Endothelial cell (in vitro differentiated cells): ENCODE measurements around the gene LRRC10B. TPM values are rescaled to one million over a fixed set of nuclear protein-coding genes. Genes with fewer than 3 reads are reported as not detected.

Source experiments
- DNase-seq: peaks from one replicate; pipeline ENCODE4 v3.0.0; 2021; ENCODE audit warnings: low spot score
- H3K27ac Mint-ChIP-seq: one replicate; pipeline ENCODE4 v1.8.0; 2021; ENCODE audit warnings: mixed read lengths, inconsistent platforms; ENCODE audit not compliant: unreplicated experiment
- H3K27me3 Mint-ChIP-seq: one replicate; pipeline ENCODE4 v1.8.0; 2021; ENCODE audit warnings: mild to moderate bottlenecking, moderate library complexity, mixed read lengths, inconsistent platforms; ENCODE audit not compliant: unreplicated experiment
- H3K36me3 Mint-ChIP-seq: one replicate; pipeline ENCODE4 v1.8.0; 2021; ENCODE audit warnings: mild to moderate bottlenecking, low read depth, mixed read lengths, inconsistent platforms; ENCODE audit not compliant: unreplicated experiment
- H3K4me1 Mint-ChIP-seq: one replicate; pipeline ENCODE4 v1.8.0; 2021; ENCODE audit warnings: mild to moderate bottlenecking, mixed read lengths, inconsistent platforms; ENCODE audit not compliant: unreplicated experiment
- H3K4me3 Mint-ChIP-seq: one replicate; pipeline ENCODE4 v1.8.0; 2021; ENCODE audit warnings: mild to moderate bottlenecking, mixed read lengths, inconsistent platforms; ENCODE audit not compliant: unreplicated experiment
- H3K9me3 Mint-ChIP-seq: one replicate; pipeline ENCODE4 v1.8.0; 2021; ENCODE audit warnings: mixed read lengths, inconsistent platforms; ENCODE audit not compliant: unreplicated experiment
- total RNA-seq: library from RNA; stranded (reverse); fragmentation: NEBNext Ultra II Directional; extraction: Animal tissue kit (Norgen Biotek cat#: 25700); gene quantifications from one replicate; pipeline ENCODE4 v1.2.1, GENCODE V29; 2021; ENCODE audit not compliant: unreplicated experiment
- TF ChIP-seq, protein P1 (sequence below): fragments of 200-600 bp; sonication (generic); IDR thresholded peaks from one replicate; pipeline ENCODE4 v1.5.0; 2021; ENCODE audit warnings: antibody characterized with exemption; ENCODE audit not compliant: unreplicated experiment

The LRRC10B gene
- total RNA-seq, 1 donor from 2014 or later = 0.13 TPM

DNA sequence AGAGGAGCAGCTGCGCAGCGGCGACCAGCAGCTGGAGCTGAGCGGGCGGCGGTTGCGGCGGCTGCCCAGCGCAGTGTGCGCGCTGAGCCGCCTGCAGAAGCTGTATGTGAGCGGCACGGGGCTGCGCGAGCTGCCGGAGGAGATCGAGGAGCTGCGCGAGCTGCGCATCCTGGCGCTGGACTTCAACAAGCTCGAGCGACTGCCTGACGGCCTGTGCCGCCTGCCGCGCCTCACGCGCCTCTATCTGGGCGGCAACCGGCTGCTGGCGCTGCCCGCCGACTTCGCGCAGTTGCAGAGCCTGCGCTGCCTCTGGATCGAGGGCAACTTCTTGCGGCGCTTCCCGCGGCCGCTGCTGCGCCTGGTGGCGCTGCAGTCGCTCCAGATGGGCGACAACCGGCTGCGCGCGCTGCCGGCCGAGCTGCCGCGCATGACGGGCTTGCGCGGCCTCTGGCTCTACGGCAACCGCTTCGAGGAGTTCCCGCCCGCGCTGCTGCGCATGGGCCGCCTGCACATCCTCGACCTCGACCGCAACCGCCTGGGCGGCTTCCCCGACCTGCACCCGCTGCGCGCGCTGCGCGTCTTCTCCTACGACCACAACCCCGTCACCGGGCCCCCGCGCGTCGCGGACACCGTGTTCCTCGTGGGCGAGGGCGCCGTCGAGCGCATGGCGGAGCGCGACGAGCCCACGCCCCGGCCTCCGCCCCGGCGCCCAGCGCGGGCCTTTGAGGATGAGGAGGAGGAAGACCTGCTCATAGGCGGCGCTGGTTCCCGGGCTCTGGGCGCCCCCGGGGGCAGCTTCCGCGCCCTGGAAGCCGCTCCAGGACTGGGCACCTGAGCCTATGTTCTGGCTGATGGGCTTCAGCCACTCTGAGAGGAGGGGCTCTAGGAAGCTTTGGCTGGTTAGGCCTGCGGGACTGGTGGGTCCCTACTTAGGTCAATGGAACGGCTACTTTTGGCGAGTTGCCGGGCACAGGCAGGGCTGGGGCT lies 787 bp downstream of the LRRC10B start:
- peak; percentile 75 for DNase-seq
- H3K36me3 Mint-ChIP-seq = peaks cover 4% of the 10 kb centered on the region
- H3K4me1 Mint-ChIP-seq = peaks cover 12% of the 10 kb centered on the region
- TF ChIP-seq, protein P1, sequence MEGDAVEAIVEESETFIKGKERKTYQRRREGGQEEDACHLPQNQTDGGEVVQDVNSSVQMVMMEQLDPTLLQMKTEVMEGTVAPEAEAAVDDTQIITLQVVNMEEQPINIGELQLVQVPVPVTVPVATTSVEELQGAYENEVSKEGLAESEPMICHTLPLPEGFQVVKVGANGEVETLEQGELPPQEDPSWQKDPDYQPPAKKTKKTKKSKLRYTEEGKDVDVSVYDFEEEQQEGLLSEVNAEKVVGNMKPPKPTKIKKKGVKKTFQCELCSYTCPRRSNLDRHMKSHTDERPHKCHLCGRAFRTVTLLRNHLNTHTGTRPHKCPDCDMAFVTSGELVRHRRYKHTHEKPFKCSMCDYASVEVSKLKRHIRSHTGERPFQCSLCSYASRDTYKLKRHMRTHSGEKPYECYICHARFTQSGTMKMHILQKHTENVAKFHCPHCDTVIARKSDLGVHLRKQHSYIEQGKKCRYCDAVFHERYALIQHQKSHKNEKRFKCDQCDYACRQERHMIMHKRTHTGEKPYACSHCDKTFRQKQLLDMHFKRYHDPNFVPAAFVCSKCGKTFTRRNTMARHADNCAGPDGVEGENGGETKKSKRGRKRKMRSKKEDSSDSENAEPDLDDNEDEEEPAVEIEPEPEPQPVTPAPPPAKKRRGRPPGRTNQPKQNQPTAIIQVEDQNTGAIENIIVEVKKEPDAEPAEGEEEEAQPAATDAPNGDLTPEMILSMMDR = peak; percentile 48
- H3K9me3 Mint-ChIP-seq = no peaks in the 10 kb centered on the region
- peaks cover 21% of the 10 kb centered on the region for H3K27me3 Mint-ChIP-seq
- no peak overlapping the region for H3K4me3 Mint-ChIP-seq
- no peak overlapping the region for H3K27ac Mint-ChIP-seq

DNA sequence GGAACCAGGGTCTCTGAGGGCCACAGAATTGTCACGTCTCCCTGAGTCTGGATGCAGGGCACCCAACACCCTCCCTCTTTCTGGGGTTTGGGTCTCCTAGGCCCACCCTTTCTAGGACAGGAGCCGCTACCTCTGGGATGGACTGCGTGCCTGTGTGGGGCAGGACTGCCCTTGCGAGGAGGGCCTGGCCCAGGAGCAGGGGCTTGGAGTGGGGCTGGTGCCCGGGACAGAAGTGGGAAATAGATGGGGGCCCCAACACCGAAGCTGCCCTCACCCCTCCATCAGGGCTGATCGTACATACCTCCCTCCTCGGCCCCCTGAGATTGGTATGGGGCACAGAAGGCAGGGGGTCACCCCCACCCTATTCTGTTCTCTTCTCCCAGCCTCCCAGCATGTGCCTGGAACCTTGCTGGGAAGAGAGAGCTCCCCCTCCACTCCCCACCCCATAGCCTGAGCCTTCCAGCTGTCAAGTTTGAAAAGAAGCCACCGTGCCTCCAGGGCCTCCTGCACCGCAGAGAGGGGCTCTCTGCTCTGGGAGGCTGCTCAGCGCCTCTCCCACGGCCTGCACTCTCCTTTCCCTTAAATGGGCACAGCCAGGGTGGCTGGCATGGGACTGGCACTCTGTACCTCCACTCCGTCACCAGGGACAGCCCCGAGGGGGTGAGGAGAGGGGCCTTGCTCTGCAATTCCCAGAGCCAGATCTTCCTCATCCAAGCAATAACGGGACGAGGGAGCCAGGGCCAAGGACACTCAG lies 1.8 kb downstream of the LRRC10B start:
- no peak for DNase-seq
- peaks cover 12% of the 10 kb centered on the region for H3K4me1 Mint-ChIP-seq
- no peak overlapping the region for H3K4me3 Mint-ChIP-seq
- H3K9me3 Mint-ChIP-seq = no peaks in the 10 kb centered on the region
- H3K27ac Mint-ChIP-seq = no peak overlapping the region
- TF ChIP-seq, protein P1 = no peak
- peaks cover 4% of the 10 kb centered on the region for H3K36me3 Mint-ChIP-seq
- H3K27me3 Mint-ChIP-seq = peaks cover 21% of the 10 kb centered on the region

DNA sequence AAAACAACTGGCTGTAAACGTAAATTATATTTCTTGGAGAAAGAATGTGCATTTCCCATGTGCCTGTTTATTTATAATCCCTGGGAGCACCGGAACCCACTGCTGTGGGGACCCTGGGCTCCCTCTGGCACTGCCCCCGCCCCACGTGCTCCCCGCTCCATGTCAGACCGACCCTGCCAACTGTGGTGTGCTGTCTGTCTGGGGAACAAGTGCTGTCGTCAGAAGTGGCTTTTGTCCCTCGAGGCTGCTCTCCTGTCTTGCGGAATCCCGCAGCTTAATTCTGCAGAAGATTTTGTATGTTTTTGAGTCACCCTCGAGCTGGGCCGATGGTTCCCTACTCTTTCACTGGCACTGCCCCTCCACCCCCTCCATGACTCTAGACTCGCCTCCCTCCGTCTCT lies 2.4 kb downstream of the LRRC10B start:
- no peak for DNase-seq
- Mint-ChIP-seq H3K27me3 (peaks cover 21% of the 10 kb centered on the region), H3K27ac (no peak overlapping the region), H3K36me3 (peaks cover 4% of the 10 kb centered on the region), H3K4me1 (peaks cover 12% of the 10 kb centered on the region), H3K4me3 (no peak overlapping the region), H3K9me3 (no peaks in the 10 kb centered on the region)
- TF ChIP-seq, protein P1 = no peak

DNA sequence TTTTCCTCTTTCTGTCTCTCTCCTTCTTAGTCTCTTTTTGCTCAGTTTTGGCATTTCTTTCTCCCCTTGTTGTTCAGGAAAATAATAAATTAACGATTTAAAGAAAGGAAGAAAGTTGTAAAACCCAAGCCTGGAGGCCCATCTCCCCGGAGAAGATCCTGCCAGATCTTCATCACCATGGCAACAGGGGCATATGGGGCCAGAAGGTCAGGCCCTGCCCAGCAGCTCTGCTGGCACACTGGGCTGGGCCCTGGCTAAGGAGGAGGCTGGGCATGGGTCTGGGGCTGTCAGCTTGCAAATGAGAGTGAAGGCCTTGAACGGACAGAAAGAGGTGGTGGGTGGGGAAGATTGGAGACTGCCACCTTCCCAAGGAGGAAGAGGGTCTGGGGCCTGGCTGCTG lies 2.8 kb downstream of the LRRC10B start:
- H3K4me3 Mint-ChIP-seq = no peak overlapping the region
- peaks cover 20% of the 10 kb centered on the region for H3K27me3 Mint-ChIP-seq
- H3K27ac Mint-ChIP-seq = no peak overlapping the region
- peaks cover 8% of the 10 kb centered on the region for H3K4me1 Mint-ChIP-seq
- no peaks in the 10 kb centered on the region for H3K9me3 Mint-ChIP-seq
- H3K36me3 Mint-ChIP-seq = peaks cover 3% of the 10 kb centered on the region
- TF ChIP-seq, protein P1 = no peak
- no peak for DNase-seq
